ENCODE results near the gene NRF1.

DNA sequence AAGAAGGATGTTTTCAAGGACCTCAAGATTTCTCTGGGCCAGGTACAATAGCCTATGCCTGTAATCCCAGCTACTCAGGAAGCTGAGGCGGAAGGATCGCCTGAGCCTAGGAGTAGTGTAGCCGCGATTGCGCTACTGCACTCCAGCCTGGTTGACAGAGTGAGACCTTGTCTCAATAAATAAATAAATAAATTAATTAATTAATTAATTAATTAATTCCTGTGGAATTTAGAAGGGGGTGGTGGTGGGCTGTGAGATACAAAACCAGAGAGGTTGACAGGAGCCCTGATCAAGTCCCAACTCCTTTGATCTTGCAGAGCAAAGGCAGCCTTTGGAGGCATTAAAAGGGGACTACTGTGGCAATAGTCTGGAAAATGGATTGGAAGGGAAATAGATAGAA is 39.3 kb upstream of the NRF1 start:
- TF ChIP-seq CTCF (conservative IDR thresholded peaks at IDR 0.05) (no peak), ZFX (IDR thresholded peaks at IDR 0.05) (no peak)
